ENCODE data around the gene GLRA2. TPM values are rescaled to one million over a fixed set of nuclear protein-coding genes. Genes with fewer than 3 reads are reported as not detected.

Gene GLRA2
- total RNA-seq, 4 donors from 2014 or later = not detected

DNA sequence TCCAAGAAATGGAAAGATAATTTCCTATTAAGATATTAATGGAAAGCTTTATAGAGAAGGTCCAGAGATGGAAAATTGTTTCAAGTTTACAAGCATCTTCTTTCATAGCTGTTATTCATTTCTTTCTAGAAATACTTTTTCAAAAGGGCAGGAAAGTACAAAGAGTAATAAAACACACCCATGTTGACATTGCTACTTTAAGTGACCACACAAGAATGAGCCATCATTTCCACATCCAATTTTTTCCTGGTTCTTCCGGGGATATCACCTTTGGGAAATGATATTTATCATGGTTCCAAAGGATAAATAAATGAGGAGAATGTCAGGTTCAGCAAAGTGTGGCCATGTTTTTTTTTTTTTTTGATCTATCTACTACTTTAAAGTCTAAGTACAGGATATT, 4.5 kb downstream of the GLRA2 start:
- ATAC-seq = no peak

DNA sequence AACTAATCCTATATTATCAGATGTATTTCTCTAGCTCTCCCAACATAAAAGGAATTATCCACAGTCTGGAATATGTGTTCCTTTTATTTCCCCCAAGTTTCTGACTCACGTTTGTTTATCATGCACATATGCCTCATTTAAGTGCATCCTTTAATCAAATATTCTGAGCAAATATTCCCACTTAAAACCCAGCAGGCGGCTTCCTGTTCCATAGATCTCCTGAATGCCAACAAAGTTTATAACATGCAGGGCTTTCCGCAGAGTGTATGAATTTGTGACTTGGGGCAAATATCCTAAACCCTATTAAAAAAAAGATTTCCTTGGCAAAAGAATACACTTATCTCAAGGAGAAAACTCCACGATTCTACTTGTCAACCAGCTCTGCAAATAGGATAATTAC, 16.9 kb downstream of the GLRA2 start:
- no peak for ATAC-seq
- Histone ChIP-seq H3K9me3 (no peaks in the 10 kb centered on the region), H3K36me3 (no peaks in the 10 kb centered on the region), H3K27me3 (no peaks in the 10 kb centered on the region), H3K27ac (no peak overlapping the region), H3K4me3 (no peak overlapping the region), H3K4me1 (no peaks in the 10 kb centered on the region)
- in situ Hi-C loops (cut with MboI; ENCODE audit: low sequenced_read_pairs in 4 of 4) (no loop called here), intact Hi-C loops (cut with DNase I; ENCODE audit: low total_unique reads) (no loop called here)
- TF ChIP-seq, protein P1, sequence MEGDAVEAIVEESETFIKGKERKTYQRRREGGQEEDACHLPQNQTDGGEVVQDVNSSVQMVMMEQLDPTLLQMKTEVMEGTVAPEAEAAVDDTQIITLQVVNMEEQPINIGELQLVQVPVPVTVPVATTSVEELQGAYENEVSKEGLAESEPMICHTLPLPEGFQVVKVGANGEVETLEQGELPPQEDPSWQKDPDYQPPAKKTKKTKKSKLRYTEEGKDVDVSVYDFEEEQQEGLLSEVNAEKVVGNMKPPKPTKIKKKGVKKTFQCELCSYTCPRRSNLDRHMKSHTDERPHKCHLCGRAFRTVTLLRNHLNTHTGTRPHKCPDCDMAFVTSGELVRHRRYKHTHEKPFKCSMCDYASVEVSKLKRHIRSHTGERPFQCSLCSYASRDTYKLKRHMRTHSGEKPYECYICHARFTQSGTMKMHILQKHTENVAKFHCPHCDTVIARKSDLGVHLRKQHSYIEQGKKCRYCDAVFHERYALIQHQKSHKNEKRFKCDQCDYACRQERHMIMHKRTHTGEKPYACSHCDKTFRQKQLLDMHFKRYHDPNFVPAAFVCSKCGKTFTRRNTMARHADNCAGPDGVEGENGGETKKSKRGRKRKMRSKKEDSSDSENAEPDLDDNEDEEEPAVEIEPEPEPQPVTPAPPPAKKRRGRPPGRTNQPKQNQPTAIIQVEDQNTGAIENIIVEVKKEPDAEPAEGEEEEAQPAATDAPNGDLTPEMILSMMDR (IDR thresholded peaks at IDR 0.05 in 4 of 5, conservative IDR thresholded peaks at IDR 0.05 in 1 of 5) = no peak
- no peak for DNase-seq

More for the DNA sequence above, 4.5 kb downstream of the GLRA2 start:
- DNase-seq = no peak
- TF ChIP-seq POLR2A (IDR thresholded peaks at IDR 0.05) = no peak
- TF ChIP-seq, protein P1 (IDR thresholded peaks at IDR 0.05 in 4 of 5, conservative IDR thresholded peaks at IDR 0.05 in 1 of 5) = no peak
- H3K36me3 ChIP-seq = no peaks in the 10 kb centered on the region
- no peak overlapping the region for H3K27ac ChIP-seq
- no peaks in the 10 kb centered on the region for H3K9me3 ChIP-seq
- intact Hi-C loops (cut with DNase I; ENCODE audit: low total_unique reads) = no loop called here
- in situ Hi-C loops (cut with MboI; ENCODE audit: low sequenced_read_pairs in 4 of 4) = no loop called here
- H3K4me3 ChIP-seq = no peak overlapping the region
- no peaks in the 10 kb centered on the region for H3K4me1 ChIP-seq
- H3K27me3 ChIP-seq = no peaks in the 10 kb centered on the region

DNA sequence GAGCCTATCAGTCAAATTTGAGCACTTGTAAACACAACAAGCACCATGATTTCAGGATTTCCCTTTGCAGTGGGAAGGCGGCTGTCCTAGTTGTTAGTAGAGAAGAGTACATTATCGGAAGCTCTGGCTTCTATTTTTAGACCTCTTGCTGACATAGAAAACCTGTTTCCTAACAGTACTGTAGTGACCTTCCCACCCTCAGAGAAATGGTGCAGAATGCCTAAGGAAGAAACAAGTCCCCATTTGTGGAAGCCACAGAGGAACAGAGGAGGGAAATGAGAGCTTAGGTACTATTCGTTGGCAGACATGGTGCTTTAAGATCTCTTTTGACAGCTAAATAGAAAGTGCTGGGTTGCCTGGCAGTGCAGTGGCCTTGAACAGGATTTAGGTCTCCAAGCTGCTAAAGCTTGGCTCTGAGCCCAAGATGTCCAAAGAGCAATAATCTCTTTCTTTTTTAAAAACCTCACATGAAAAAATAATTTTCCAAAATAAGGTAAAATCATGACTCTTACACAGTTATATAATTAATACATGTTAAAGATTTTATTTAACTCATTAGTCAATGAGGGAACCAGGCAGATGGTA, 24.9 kb downstream of the GLRA2 start:
- TF ChIP-seq POLR2A (IDR thresholded peaks at IDR 0.05) = no peak
- TF ChIP-seq, protein P1 (IDR thresholded peaks at IDR 0.05 in 4 of 5, conservative IDR thresholded peaks at IDR 0.05 in 1 of 5) = no peak

DNA sequence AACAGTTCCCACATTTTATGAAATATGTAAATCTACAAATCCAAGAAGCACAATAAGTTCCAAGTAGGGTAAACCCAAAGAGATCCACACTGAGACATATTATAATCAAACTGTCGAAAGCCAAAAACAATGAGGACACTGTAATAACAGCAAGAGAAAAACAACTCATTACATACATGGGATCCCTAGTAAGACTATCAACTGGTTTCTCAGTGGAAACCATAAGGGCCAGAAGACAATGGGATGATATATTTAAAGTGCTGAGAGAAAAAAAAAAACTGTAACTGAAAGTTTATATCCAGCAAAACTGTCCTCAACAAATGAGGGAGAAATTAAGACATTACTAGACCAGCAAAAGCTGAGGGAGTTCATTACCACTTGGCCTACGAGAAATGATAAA, 34.7 kb downstream of the GLRA2 start:
- Histone ChIP-seq H3K36me3 (no peaks in the 10 kb centered on the region), H3K4me1 (no peaks in the 10 kb centered on the region), H3K27me3 (peaks cover 0 to 2% (median 0%) of the 10 kb centered on the region in 3 donors), H3K27ac (no peak overlapping the region), H3K4me3 (no peak overlapping the region), H3K9me3 (peaks cover 0 to 8% (median 0%) of the 10 kb centered on the region in 3 donors)
- no peak for ATAC-seq
- in situ Hi-C loops (cut with MboI; ENCODE audit: low sequenced_read_pairs in 4 of 4) (no loop called here), intact Hi-C loops (cut with DNase I; ENCODE audit: low total_unique reads) (no loop called here)
- DNase-seq = no peak
- TF ChIP-seq, protein P1 (IDR thresholded peaks at IDR 0.05 in 4 of 5, conservative IDR thresholded peaks at IDR 0.05 in 1 of 5) = no peak
- no peak for TF ChIP-seq POLR2A (IDR thresholded peaks at IDR 0.05)

More for the DNA sequence above, 24.9 kb downstream of the GLRA2 start:
- ATAC-seq = no peak
- in situ Hi-C loops (cut with MboI; ENCODE audit: low sequenced_read_pairs in 4 of 4) = no loop called here
- DNase-seq = no peak
- Histone ChIP-seq H3K4me1 (no peaks in the 10 kb centered on the region), H3K27ac (no peak overlapping the region), H3K36me3 (no peaks in the 10 kb centered on the region), H3K9me3 (no peaks in the 10 kb centered on the region), H3K4me3 (no peak overlapping the region), H3K27me3 (no peaks in the 10 kb centered on the region)
- intact Hi-C loops (cut with DNase I; ENCODE audit: low total_unique reads) = no loop called here

DNA sequence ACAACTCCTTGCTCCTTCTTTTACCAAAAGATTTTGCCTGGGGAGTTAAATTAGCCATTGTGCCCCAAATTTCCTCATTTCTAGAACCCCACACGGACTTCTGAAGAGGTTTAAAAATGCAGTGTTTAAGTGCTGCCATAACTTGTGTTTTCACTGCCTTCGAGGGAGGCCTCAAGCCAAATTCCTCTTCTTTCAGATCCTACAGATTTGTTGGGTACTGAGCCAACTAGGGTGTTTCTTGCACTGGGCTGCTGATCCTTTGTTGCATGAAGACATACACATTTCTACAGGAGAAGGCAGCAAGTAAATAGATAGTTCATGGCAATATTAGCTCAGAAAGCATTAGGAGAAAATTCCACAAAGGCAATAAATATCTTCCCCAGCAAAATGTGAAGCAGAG, 43.8 kb downstream of the GLRA2 start:
- no peak for TF ChIP-seq POLR2A (IDR thresholded peaks at IDR 0.05)
- TF ChIP-seq, protein P1 (IDR thresholded peaks at IDR 0.05 in 4 of 5, conservative IDR thresholded peaks at IDR 0.05 in 1 of 5) = no peak
- Histone ChIP-seq H3K4me3 (no peak overlapping the region), H3K27me3 (no peaks in the 10 kb centered on the region), H3K36me3 (no peaks in the 10 kb centered on the region), H3K27ac (no peak overlapping the region), H3K4me1 (no peaks in the 10 kb centered on the region), H3K9me3 (peaks cover 0 to 4% (median 0%) of the 10 kb centered on the region in 3 donors)
- no peak for DNase-seq
- intact Hi-C loops (cut with DNase I; ENCODE audit: low total_unique reads) = no loop called here
- no peak for ATAC-seq
- in situ Hi-C loops (cut with MboI; ENCODE audit: low sequenced_read_pairs in 4 of 4) = no loop called here

All from gastrocnemius medialis (tissue), 4 donors.